HG02943 (cell line): ENCODE results near the gene FGFR2.

Experiments
- ATAC-seq: cut with Tn5 transposase; IDR thresholded peaks from one replicate; pipeline ENCODE4 v1.9.1; 2021; ENCODE audit warnings: mild to moderate bottlenecking, low read depth, moderate library complexity; ENCODE audit not compliant: unreplicated experiment

The FGFR2 gene

GRCh38 chr10:121428867-121429266 lies 169.4 kb downstream of the FGFR2 start:
- ATAC-seq: no peak
